ENCODE results near the gene NRP2. TPM values are rescaled to one million over a fixed set of nuclear protein-coding genes. Genes with fewer than 3 reads are reported as not detected.
A peak's percentile ranks its signal among the peaks of the same experiment; 100 is the strongest.

NRP2 gene
- total RNA-seq, 1 donor from 2014 or later, result 9.7 TPM

DNA sequence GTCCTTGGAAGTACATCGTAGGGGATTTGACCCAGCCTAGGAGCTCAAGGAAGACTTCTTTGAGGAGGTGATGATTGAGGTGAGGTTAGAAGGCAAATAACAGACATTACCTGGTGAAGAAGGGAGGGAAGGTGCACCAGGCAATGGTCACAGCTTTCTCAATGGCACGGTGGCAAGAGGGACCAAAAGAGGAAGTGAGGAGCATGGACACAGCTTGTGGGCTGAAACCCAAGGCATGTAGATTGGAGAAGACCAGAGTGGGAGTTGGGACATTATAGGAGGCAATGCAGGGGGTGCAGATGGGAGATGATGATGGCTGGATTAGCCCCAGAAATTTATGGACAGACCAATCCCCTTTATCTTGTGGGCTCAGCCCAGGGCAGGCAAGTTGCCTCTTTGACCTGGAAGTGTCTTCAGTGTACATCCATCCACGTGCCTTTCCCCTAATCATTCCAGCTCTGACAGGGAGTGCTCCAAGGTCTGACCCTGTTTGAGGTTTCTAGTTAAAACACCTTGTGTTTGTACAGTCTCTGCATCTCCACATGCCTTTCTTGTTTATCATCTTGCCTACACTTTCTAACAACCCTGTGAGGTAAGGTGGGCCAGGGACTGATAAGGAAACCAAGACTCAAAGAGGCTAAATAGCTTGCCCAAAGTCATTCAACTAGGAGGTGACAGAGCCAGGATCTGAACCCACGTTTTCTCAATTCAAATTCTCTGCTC, 59.1 kb downstream of the NRP2 start:
- DNase-seq (no peak), ATAC-seq (no peak)

DNA sequence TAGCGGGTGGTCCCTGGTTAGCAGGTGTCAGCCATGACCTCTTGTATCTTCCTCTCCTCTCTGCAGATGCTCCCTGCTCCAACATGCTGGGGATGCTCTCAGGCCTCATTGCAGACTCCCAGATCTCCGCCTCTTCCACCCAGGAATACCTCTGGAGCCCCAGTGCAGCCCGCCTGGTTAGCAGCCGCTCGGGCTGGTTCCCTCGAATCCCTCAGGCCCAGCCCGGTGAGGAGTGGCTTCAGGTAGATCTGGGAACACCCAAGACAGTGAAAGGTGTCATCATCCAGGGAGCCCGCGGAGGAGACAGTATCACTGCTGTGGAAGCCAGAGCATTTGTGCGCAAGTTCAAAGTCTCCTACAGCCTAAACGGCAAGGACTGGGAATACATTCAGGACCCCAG, 60.8 kb downstream of the NRP2 start:
- ATAC-seq, result no peak
- intact Hi-C loops (cut with micrococcal nuclease), result no loop called here
- DNase-seq, result no peak

More for the DNA sequence above, 59.1 kb downstream of the NRP2 start:
- intact Hi-C loops (cut with micrococcal nuclease), result no loop called here

DNA sequence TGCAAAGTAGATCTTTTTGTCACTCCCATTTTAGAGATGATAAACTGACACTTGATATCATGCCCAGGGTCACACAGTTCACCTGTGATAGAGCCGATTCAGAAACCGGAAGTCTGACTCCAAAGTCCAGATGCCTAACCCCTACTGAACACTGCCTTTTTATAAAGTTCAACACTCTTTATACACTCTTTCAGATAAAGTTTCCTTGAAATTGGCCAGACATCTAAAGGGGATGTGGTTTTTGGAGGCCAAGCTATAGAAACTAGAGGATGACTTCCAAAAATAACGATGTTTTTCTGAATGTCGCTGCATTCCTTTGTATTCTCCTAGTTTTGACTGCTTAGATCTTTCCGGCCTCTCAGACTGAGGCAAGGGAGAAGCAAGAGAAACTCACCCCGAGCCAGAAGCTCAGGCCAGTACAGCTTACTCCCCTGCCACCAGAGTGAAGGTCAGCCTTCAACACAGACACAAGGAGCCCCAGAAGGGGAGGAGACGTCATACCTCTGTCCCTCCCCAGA, 61.8 kb downstream of the NRP2 start:
- no peak for ATAC-seq
- no peak for DNase-seq
- intact Hi-C loops (cut with micrococcal nuclease), result no loop called here

DNA sequence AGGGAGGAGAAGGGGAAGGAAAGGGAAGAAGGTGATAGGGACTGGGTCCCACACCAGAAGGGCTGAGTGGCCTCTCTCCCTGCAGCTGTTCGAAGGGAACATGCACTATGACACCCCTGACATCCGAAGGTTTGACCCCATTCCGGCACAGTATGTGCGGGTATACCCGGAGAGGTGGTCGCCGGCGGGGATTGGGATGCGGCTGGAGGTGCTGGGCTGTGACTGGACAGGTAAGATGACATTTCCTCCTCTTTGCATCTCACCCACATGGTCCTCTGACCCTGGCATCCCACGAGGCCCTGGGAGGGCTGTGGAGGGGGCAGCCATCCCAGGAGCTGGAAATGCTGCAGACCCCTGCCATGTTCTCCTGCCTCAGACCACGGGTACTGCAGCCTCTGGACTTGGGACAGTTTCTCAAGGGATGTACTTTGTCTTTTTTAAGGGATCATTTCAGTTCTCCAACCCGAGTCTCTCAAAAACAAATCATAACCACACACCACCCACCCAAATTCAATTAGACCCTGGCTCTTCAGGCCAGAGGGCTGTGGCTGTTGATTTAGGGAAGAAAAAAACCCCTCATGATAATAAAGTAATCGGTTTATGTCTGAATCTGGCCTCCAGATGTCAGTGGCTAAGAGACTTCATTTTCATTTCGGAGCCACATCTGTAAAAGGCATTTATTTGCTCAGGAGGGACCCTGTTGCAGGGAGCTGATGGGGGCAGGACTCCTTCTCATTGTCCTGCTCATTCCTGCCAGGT, 63.5 kb downstream of the NRP2 start:
- intact Hi-C loops (cut with micrococcal nuclease), result no loop called here
- DNase-seq, result no peak
- ATAC-seq, result no peak

DNA sequence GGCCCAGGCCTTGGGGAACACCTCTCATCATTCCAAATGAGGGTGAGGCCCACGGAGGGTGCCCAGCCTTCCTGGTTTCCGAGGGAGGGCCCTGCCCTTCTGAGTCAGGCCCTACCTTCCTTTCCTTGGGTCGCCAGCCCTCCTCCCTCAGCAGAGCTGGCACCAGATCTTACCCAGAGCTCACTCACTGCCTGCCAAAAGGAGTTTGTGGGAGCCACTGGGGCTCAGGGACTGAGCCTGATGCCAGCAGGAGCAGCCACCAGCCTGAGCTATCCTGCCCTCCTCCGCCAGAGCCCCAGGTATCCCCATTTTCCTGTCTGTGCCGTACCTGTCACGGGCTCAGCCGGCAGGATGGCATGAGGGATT, 64.1 kb downstream of the NRP2 start:
- intact Hi-C loops (cut with micrococcal nuclease), result no loop called here
- DNase-seq (no peak), ATAC-seq (no peak)

DNA sequence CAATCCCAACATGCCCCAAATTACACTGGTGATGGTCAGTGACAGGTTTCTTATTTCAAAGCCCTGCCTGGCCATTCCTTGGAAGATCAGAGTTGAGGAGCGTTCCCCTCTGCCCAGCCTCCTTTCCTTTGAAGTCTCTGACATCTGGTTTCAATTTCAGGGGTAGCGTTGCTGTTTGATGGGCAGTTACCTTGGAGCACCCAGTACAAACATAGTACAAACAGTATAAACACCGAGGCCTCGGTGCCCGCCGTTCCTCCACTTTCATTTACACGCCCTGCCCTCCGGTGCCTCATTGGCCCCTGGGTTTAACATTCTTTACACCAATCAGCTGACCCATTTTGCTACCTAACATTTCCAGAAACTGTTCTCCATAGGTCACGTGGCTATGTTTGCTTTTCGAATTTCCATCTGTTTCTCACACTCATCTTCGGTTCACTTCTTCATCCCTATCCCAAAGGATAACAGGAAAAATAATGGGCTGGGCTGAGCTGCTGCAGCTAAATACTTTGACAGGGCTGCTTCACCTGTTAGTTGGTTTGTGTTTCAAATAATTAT, 65.6 kb downstream of the NRP2 start:
- no peak for DNase-seq
- ATAC-seq, result no peak
- intact Hi-C loops (cut with micrococcal nuclease), result no loop called here

DNA sequence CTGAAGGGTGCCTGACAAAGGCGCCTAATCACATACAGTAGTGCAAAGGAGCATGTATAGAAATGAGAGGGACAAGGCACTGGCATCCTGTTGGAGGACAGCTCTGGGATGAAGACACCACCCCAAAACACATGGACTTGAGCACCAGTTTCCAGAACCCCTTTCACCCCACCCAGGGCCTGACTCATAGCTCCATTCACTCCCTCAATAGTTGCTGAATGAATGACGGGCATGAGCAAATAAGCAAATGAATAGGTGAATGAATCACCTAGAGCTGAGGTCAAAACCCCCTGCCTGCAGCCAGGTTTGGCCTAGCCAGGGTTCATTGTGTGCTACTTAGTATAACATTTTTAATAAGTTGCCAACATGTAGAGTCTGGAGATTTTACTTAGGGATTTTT, 66.3 kb downstream of the NRP2 start:
- ATAC-seq, result no peak
- no peak for DNase-seq
- intact Hi-C loops (cut with micrococcal nuclease), result no loop called here

DNA sequence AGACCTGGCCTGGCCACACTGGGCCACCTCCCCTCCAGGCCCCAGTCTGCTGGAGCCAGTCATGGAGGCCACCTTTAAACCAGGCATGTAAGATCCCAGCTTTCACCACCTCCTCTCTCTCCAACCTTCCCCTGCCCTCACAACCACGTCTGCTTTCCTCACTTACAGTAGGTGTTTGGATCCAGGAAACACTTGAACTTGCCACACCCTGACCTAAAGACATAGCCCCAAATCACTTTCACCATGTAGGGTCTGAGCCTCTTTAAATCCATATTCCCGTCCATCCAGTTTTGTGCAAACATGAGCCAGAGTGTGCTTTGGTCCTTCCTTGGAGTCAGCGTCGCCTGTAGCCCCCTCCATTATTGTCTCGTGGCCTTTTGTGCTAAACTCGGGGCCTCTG, 66.8 kb downstream of the NRP2 start:
- intact Hi-C loops (cut with micrococcal nuclease), result no loop called here
- ATAC-seq, result no peak
- no peak for DNase-seq

DNA sequence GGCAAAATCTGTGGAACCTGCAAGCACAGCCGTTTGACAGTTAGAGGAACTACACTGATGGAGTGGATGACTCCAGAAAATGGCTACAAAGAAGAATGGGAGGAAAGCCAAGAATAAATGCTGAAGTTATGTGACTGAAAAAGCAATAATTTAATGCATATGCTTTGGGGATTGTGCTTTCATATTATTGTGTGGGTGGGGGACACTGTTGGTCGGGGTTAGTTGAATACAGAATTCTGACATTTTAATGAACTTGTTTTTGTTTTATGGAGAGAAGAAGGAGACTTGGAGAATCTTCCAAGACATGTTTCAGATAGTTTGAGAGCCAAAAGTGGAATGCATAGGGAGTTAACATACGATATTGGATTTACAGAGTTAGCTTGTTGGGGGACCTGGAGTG, 68.5 kb downstream of the NRP2 start:
- no peak for ATAC-seq
- intact Hi-C loops (cut with micrococcal nuclease), result no loop called here
- no peak for DNase-seq

DNA sequence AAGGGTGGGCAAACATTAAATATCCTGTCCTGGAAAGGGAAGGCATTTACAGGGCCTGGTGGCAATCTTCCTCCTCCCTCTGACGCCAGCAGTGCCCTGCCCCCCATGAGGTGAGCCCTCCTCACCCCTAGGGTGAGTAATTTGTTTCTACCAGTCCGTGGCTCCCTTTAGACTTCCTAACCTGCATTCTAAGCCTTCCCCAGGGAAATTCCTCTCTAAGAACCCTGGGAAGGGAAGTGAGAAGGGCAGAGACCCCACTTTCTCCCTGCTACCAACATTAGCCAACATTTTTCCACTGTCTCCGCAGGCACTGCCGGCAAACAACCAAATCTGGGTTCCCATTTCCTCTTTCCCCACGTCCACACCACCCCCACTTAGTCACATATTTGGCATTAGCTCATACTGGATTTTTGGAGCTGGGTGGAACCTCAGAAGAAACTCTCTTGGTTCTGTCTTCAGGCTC, 69.3 kb downstream of the NRP2 start:
- intact Hi-C loops (cut with micrococcal nuclease), result no loop called here
- DNase-seq (no peak), ATAC-seq (no peak)

DNA sequence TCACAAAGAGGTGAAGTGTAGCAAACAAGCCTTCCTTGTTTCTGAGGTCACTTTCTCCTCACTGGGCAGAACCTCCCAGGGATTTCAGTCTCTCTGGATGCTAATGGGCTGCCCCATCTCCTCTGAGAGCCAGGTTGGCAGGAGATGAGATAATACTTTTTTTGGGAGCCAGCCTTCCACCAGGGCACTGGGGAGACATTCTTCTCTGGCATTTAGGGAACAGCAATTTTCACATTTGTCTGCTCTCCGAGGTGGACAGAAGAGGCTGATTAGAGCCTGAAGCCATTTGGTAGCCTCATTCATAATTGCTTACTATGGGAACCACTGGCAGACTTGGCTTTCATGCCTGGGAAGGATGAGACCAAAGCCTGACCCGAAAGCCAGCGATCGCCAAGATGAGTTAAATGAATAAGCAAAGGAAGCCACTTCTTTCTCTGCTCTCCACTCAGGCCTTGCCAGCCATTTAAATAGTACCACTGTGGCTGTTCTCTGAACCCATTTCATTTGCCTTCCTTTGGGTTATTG, 70.1 kb downstream of the NRP2 start:
- DNase-seq, result no peak
- no peak for ATAC-seq
- intact Hi-C loops (cut with micrococcal nuclease), result no loop called here

DNA sequence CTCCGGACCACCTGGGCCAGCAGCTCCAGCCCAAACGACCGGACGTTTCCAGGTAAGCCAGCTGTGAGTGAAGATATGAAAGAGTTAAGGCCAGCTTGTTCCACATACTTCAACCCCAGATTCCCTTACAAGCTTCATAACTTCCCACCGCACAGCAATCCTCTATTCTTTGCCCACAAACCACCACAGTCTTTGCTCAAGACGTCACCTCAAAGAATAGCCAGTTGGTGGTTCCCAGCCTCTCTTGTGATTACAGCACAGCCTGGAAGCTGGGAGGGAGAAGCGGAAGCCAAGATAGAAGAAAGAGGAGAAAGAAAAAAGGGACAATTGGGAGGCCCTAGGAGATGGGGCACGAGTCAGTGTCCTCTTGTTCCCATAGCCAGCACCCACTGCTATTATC, 70.6 kb downstream of the NRP2 start:
- no peak for ATAC-seq
- intact Hi-C loops (cut with micrococcal nuclease), result no loop called here
- DNase-seq, result no peak

DNA sequence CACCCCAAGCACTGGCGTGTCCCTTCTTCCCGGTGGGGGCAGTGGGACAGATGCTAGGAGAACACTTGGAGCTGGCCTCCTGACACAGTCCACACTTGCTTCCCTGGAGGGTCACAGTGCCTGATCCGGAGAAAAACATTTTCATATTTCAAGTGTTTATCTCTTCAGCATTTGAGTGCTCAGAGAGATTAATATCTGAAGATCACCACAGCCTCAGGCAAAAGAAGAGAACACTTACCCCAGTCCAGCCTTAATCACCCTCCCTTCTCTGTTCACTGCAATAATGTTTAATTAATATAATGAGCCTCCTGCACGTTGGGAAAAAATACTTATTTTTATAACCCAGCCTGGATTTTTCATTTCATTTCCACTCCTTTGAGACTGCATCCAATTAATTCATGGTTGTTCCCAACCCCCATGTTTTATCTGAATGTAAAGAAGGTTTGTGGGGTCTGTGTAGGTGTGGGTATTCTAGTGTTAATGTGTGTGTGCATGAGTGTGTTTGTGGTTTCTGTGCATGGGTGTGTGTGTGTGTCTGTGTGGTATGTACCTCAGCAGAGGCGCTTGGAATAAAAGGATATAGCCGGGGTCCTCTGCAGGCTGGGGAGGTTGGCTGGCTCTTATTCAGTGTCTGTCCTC, 72.1 kb downstream of the NRP2 start:
- intact Hi-C loops (cut with micrococcal nuclease), result no loop called here
- DNase-seq, result no peak
- ATAC-seq, result no peak

DNA sequence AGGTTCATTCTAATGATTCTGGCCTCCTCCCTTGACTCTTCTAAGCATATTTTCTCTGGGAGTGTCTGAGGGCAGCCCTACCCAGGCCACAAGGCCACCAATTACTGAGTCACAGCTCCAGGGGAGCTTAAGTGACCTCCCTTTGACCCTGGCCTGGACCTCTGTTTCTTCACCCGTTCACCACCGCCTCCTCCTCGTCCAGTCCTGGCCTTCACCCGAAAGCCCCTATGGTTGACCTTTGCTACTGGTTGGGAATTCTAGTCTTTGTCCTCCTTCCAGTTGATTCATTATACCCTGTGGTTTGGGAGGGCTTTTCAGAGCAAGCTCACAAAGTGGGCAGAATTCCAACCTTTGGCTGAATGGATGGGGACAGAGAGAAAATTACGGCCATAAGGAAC, 72.6 kb downstream of the NRP2 start:
- ATAC-seq, result peak; percentile 15
- DNase-seq, result no peak
- intact Hi-C loops (cut with micrococcal nuclease), result no loop called here

DNA sequence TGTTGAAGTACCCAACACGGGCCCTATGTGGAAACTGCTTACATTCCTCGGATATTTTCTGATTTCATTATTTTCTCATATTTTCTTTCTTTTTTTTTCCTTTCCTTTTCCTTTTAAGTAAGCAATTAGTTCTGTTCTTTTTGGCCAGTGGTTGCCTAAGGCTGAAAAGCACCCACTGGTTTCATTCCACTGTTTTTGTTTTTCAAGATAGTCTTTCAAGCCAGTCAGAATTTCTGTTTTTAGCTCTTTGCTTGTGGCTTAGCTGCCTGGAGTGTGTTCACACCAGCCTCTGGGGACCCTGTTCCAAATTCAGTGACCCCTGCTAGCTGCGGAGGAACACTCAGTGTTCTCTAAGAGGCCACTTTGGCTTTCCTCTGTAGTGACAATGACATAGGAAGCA, 73.6 kb downstream of the NRP2 start:
- ATAC-seq, result peak; percentile 64

DNA sequence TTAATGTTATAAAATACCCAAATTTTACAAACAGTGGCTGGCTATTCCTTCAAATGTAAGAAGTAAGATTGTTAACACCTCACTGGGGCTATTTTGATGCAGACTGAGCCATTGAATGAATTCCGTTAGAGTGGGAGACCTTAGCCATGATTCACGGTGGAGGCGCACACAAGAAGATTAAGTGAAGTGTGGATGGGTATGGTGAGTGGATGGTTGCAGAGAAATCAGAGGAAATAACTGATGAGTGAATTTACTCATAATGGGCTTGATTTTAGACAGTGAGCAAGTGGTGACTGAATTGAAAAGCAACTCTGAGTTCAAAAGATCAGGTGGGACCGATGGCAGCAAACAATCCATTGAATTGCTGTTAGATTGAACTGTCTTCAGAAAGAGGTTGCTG, 75.0 kb downstream of the NRP2 start:
- DNase-seq (no peak), ATAC-seq (no peak)
- intact Hi-C loops (cut with micrococcal nuclease), result no loop called here

More for the DNA sequence above, 73.6 kb downstream of the NRP2 start:
- no peak for DNase-seq
- intact Hi-C loops (cut with micrococcal nuclease), result no loop called here

DNA sequence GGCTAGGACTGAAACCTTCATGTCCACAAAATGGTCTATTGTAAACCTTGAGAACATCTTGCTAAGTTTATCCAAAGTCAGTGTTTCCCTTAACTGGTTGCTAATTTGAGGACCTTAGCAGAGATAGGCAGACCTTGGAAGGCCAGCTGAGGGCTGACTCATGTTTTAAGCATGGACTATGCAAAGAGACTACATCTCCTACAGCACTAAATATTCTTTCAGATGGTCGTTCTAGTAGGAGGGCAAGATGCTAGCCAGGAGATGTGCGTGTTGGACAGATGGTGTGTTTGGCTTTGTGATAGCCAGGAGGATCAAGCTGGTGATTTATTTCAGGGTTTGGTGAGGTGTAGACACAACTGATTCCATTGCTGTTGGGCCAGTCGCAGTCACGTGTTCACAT, 75.8 kb downstream of the NRP2 start:
- ATAC-seq, result peak; percentile 58
- no peak for DNase-seq
- intact Hi-C loops (cut with micrococcal nuclease), result no loop called here

DNA sequence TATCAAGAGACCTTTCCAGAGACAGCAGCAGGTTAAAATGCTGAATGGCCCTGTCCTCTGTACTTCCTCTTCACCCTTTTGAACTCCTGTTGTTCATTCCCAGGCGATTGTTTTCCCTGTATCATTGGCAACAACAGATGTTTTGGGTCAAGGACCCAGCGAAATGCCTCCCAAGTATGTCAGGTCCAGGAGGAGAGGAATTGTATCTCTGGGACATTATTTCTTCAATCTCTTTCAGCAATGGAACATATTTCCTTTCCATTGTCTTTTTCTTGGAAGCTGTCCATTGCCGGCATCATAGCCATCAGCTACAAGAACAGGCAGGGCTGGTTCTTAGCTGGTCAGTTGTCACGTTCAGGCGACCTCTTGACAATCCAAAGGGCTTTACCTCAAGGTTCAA, 76.2 kb downstream of the NRP2 start:
- DNase-seq (no peak), ATAC-seq (no peak)
- intact Hi-C loops (cut with micrococcal nuclease), result no loop called here

DNA sequence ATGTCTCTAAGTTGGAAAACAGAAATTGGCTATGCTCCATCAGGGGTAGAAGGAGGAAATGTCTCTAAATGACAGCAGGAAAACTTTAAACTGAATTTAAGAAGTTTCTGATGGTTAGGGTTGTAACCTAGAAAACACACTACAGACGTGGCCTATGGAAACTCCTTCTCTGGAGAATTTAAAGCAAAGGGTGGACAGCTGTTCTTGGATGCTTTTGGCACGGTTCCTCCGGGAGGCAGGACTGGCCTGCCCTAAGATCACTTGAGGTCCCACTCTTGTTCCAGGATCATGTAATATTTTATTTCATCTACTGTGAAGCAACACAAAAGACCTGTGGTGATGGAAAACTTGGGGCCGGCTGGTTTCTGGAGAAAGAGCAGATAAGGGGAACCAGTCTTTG, 77.0 kb downstream of the NRP2 start:
- intact Hi-C loops (cut with micrococcal nuclease), result no loop called here
- no peak for DNase-seq
- ATAC-seq, result peak; percentile 21

DNA sequence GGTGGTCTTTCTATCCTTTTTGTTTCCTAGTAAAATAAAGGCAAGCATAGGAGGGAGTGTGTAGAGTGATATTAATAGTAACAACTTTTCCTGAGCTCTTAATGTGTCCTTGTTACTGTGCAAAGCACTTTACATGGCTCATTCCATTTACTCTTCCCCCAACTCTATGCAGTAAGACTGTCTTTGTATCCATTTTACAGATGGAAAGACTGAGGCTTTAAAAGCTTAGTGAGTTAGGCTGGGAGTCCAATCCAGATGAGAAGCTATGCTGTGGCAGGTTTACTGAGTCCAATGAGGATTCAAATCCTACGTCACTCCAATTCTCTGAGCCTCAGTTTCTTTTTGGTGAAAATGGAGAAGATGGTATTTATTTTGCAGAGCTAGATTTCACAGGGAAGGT, 77.4 kb downstream of the NRP2 start:
- ATAC-seq, result no peak
- intact Hi-C loops (cut with micrococcal nuclease), result loop anchor here (10.0 kb wide), 1 partner anchor 185 kb away; no protein-coding TSS in a partner anchor

More for the DNA sequence above, 77.4 kb downstream of the NRP2 start:
- DNase-seq, result no peak
